Measurements from ENCODE around the gene RPL7A. TPM values are rescaled to one million over a fixed set of nuclear protein-coding genes. Genes with fewer than 3 reads are reported as not detected.
A peak's percentile ranks its signal among the peaks of the same experiment; 100 is the strongest.
"Not testable (repeated sequence)": the region's sequence is repeated elsewhere in the genome, so short reads cannot be mapped to it uniquely, and the experiment has no call there.

RPL7A gene
- polyA plus RNA-seq, 4 donors = 2,222 to 2,557 (median 2,398) TPM

GRCh38 chr9:133327021-133327420, 21.0 kb upstream of the RPL7A start:
- not testable (repeated sequence) for DNase-seq (ENCODE audit: low read depth in 4 of 4, low spot score in 3 of 4)

GRCh38 chr9:133327834-133328484, 20.1 kb upstream of the RPL7A start:
- DNase-seq (ENCODE audit: low read depth in 4 of 4, low spot score in 3 of 4) = no peak

GRCh38 chr9:133329306-133330156, 18.5 kb upstream of the RPL7A start:
- not testable (repeated sequence) for DNase-seq (ENCODE audit: low read depth in 4 of 4, low spot score in 3 of 4)

- DNase-seq (ENCODE audit: low read depth in 4 of 4, low spot score in 3 of 4) = no peak
These were observed 16.8 kb upstream of the RPL7A start for GRCh38 chr9:133331221-133331620.

- DNase-seq (ENCODE audit: low read depth in 4 of 4, low spot score in 3 of 4) = no peak
These were observed 16.2 kb upstream of the RPL7A start for GRCh38 chr9:133331641-133332380.

- DNase-seq (ENCODE audit: low read depth in 4 of 4, low spot score in 3 of 4) = no peak
These were observed 15.7 kb upstream of the RPL7A start for GRCh38 chr9:133332381-133332730.

GRCh38 chr9:133333011-133333410, 15.0 kb upstream of the RPL7A start:
- no peak for DNase-seq (ENCODE audit: low read depth in 4 of 4, low spot score in 3 of 4)

- no peak for DNase-seq (ENCODE audit: low read depth in 4 of 4, low spot score in 3 of 4)
These were observed 14.5 kb upstream of the RPL7A start for GRCh38 chr9:133333566-133333965.

- no peak for DNase-seq (ENCODE audit: low read depth in 4 of 4, low spot score in 3 of 4)
These were observed 13.9 kb upstream of the RPL7A start for GRCh38 chr9:133334161-133334560.

- DNase-seq (ENCODE audit: low read depth in 4 of 4, low spot score in 3 of 4) = not testable (repeated sequence)
These were observed 13.1 kb upstream of the RPL7A start for GRCh38 chr9:133334888-133335287.

GRCh38 chr9:133335924-133336811, 11.8 kb upstream of the RPL7A start, which contains the start of gene SURF6:
SURF6 (minus strand) TSS chr9:133336188; CDS start chr9:133336132, 56 bp downstream.
- peak; percentile 53 to 78 (median 73) for DNase-seq (ENCODE audit: low read depth in 4 of 4, low spot score in 3 of 4)

- DNase-seq (ENCODE audit: low read depth in 4 of 4, low spot score in 3 of 4) = no peak
These were observed 8.4 kb upstream of the RPL7A start for GRCh38 chr9:133339641-133340040.

- DNase-seq (ENCODE audit: low read depth in 4 of 4, low spot score in 3 of 4) = no peak
These were observed 7.8 kb upstream of the RPL7A start for GRCh38 chr9:133340256-133340655.

- no peak for DNase-seq (ENCODE audit: low read depth in 4 of 4, low spot score in 3 of 4)
These were observed 7.1 kb upstream of the RPL7A start for GRCh38 chr9:133340916-133341315.

- DNase-seq (ENCODE audit: low read depth in 4 of 4, low spot score in 3 of 4) = no peak
These were observed 6.5 kb upstream of the RPL7A start for GRCh38 chr9:133341369-133342068.

- no peak for DNase-seq (ENCODE audit: low read depth in 4 of 4, low spot score in 3 of 4)
These were observed 6.0 kb upstream of the RPL7A start for GRCh38 chr9:133342069-133342406.

- no peak for DNase-seq (ENCODE audit: low read depth in 4 of 4, low spot score in 3 of 4)
These were observed 5.4 kb upstream of the RPL7A start for GRCh38 chr9:133342570-133342969.

GRCh38 chr9:133344071-133344470, 3.9 kb upstream of the RPL7A start:
- DNase-seq (ENCODE audit: low read depth in 4 of 4, low spot score in 3 of 4) = no peak

- no peak for DNase-seq (ENCODE audit: low read depth in 4 of 4, low spot score in 3 of 4)
These were observed 3.0 kb upstream of the RPL7A start for GRCh38 chr9:133344979-133345378.

GRCh38 chr9:133345596-133345995, 2.4 kb upstream of the RPL7A start:
- no peak for DNase-seq (ENCODE audit: low read depth in 4 of 4, low spot score in 3 of 4)

Measured in left renal pelvis (tissue), 4 donors.